Activated CD4-positive, alpha-beta T cell treated with anti-CD3 and anti-CD28 coated beads, Interleukin-2, amount 10 ng/mL, durations not matched to agents 24 days and 14 days (primary cell): Measurements from ENCODE around the gene MMEL1. TPM values are rescaled to one million over a fixed set of nuclear protein-coding genes. Genes with fewer than 3 reads are reported as not detected.

ENCODE experiments used
- DNase-seq: peaks from one replicate; pipeline ENCODE4 v3.0.0; 2022
- H3K27ac Mint-ChIP-seq: one replicate; pipeline ENCODE4 v1.8.0; 2022; ENCODE audit warnings: mild to moderate bottlenecking, mixed read lengths
- H3K27me3 Mint-ChIP-seq: one replicate; pipeline ENCODE4 v1.8.0; 2022; ENCODE audit warnings: mixed read lengths
- H3K36me3 Mint-ChIP-seq: one replicate; pipeline ENCODE4 v1.8.0; 2022; ENCODE audit warnings: low read depth, mild to moderate bottlenecking, mixed read lengths
- H3K4me1 Mint-ChIP-seq: one replicate; pipeline ENCODE4 v1.8.0; 2021; ENCODE audit warnings: mixed read lengths
- H3K4me3 Mint-ChIP-seq: one replicate; pipeline ENCODE4 v1.8.0; 2022; ENCODE audit warnings: mild to moderate bottlenecking, moderate library complexity, mixed read lengths
- H3K9me3 Mint-ChIP-seq: one replicate; pipeline ENCODE4 v1.8.0; 2021; ENCODE audit warnings: mixed read lengths
- intact Hi-C: fragments of 100-400 bp; cut with micrococcal nuclease; formaldehyde crosslinking; loops from one replicate; pipeline ENCODE4 v1.15.1; 2023
- total RNA-seq: library from RNA; stranded (reverse); gene quantifications from 2 replicates; pipeline ENCODE4 v1.2.3, GENCODE V29; 2022

The MMEL1 gene
- total RNA-seq, 1 donor from 2014 or later: 0.54 TPM

DNA sequence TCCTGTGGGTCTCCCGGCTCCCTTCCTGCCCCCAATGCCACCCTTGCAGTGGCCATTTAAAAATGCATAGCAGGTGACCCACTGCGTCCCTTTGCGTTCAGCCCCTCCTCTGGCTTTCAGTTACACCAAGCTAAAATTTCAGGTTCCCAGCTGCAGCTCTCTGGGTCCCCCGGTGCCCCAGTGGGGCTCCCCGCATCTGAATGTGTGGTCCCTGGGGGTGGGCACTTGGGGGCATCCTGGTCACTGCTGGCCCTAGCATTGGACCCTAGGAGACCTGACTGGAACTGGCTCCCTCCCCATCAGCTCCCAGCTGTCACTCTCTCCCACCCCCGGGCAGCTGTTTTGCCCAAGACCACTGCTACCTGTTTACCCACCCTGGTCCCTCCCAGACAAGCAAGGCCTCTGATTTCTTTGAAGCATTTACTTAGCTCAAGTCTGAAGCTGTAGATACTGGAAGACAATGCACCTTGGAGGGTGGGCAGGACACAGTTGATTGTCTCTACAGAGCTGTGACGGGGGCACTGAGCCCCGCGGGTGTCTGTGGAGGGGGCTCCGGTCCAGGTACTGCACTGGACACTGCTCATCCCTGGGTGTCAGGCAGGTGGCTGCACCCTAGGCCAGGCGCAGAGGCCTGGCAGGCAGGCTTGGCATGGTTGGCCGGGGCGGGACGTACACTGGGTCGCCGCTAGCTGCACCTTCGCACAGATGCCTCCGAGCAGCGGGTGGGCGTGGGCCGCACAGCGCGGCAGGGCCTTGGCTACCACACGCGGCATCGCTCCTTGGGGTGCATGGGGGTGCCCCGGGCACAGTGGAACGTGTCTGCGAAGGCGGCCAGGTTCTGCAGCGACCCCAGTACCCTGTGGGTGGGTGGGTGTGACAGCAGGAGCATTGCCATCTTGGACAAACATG, 42.3 kb downstream of the MMEL1 start:
- Mint-ChIP-seq H3K27ac (no peak overlapping the region), H3K4me1 (peaks cover 2% of the 10 kb centered on the region), H3K27me3 (no peaks in the 10 kb centered on the region), H3K4me3 (no peak overlapping the region), H3K36me3 (peaks cover 9% of the 10 kb centered on the region), H3K9me3 (no peaks in the 10 kb centered on the region)
- no peak for DNase-seq
- intact Hi-C loops: no loop called here

DNA sequence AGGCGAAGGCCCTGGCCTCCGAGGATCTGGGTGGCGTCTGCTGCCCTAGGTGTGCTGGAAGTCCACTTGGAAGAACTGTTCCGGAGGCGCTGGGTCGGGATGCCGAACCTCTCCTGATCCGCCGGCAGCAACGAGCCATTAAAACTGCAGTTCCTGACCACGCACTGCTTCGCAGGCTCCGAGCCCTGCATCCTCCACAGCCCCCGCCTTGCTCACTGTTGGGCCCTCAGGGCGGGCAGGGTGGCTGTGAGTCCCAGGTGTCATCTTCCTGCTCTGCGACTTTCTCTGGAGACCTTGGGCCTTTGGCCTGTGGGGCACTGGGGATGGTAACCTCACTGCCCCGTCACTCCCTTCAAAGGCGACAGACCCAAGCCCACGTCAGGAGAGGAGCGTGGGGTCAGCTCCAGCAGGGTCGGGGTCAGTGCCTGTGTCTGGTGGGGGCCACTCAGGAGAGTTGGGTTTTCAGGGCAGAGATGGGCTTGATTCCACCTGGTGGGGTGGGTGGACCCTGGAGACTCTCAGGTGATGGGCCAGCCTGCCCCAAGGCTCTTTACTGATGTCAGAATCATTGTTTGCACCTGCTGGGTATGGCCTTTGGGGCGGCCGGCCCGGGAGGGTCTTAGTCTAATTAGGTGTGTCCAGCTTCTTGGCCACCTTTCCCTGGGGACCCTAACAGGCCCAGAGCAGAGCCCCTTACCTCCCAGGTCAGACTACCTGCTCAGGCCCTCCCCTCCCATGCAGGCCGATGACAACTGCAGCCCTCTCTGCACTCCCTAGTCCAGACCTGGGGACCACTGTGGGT, 43.2 kb downstream of the MMEL1 start:
- no peaks in the 10 kb centered on the region for H3K27me3 Mint-ChIP-seq
- no peak for DNase-seq
- H3K27ac Mint-ChIP-seq: no peak overlapping the region
- peaks cover 10% of the 10 kb centered on the region for H3K4me1 Mint-ChIP-seq
- intact Hi-C loops: loop anchor here (5.0 to 10.0 kb wide), 3 partner anchors 177 to 672 kb away; partner anchors contain the start of genes CALML6, PEX10 and TMEM52
- H3K4me3 Mint-ChIP-seq: peak overlapping the region; percentile 15
- H3K9me3 Mint-ChIP-seq: no peaks in the 10 kb centered on the region
- peaks cover 11% of the 10 kb centered on the region for H3K36me3 Mint-ChIP-seq

DNA sequence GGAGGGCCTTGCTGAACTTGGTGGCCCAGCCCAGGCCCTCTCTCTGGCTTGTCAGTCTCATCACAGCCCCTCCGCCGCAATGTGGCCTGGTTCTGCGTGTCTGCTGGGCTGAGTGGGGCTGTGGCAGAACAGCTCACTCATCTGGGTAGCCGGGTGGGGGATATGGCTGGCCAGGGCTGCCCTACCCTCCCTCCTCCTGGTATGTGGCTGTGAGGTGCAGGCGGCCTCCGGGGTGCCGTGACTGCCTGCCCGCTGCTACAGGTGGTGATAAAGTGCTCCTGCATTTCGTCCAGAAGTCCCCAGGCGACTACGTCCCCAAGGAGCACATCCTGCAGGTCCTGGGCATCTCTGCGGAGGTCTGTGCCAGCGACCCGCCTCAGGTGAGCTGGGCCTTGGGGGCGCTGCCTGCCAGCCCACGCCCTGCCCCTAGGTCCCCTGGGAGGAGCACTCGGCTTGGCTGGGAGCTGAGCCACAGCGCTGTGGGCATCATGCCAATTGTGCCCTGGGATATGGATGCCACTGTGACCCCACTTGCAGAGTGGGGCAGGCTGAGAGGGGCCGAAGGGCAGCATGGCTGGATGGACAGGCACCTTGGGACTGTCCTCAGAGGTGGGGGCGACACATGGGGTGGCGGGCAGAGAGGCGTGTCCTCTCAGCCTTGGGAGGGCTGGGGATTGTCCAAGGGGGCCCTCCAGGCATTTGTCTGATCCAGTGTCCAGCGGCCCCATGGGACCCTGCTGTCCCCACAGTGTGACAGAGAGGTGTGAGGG, 44.0 kb downstream of the MMEL1 start:
- no peak overlapping the region for H3K27ac Mint-ChIP-seq
- intact Hi-C loops: loop anchor here (5.0 to 10.0 kb wide), 3 partner anchors 177 to 672 kb away; partner anchors contain the start of genes CALML6, PEX10 and TMEM52
- no peaks in the 10 kb centered on the region for H3K9me3 Mint-ChIP-seq
- no peaks in the 10 kb centered on the region for H3K27me3 Mint-ChIP-seq
- DNase-seq: no peak
- peaks cover 12% of the 10 kb centered on the region for H3K36me3 Mint-ChIP-seq
- H3K4me1 Mint-ChIP-seq: peaks cover 18% of the 10 kb centered on the region
- no peak overlapping the region for H3K4me3 Mint-ChIP-seq

DNA sequence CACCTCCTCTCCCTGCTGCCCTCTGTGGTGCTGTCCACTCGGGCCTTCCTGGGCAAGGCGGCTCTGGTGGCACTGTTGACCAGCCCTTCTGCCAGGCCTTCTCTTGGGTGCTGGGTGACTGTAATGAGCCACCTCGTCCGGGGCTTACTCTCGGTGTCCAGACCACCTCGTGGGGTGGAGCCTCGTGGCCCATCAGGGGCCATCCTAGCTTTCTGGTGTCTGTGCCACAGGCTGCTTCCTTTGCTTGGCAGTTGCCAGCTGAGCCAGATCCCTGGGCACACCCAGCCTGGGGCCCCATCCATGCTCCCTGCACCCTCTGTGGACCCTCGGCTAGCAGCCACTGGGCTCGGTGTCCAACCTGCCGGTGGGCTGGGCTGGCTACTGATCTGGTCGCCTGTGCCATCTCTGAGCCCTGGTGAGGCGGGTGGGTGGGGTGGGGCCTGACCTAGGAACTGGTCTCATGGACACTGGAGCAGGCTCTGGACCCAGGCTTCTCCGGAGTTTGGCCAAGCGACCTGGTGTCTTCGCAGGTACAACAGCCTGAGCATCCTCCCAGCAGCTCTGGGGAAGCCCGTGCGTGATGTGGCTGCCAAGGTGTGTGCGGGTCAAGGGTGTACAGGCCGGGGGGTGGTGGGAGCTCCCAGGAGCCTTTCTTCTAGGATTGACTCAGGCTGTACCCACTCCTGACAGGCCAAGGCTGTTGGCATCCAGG, 44.8 kb downstream of the MMEL1 start:
- no peak for DNase-seq
- Mint-ChIP-seq H3K4me3 (peak overlapping the region; percentile 93), H3K36me3 (peaks cover 12% of the 10 kb centered on the region), H3K27ac (no peak overlapping the region), H3K4me1 (peaks cover 26% of the 10 kb centered on the region), H3K9me3 (no peaks in the 10 kb centered on the region), H3K27me3 (no peaks in the 10 kb centered on the region)
- intact Hi-C loops: loop anchor here (5.0 to 10.0 kb wide), 3 partner anchors 176 to 671 kb away; partner anchors contain the start of genes CALML6, PEX10 and TMEM52

DNA sequence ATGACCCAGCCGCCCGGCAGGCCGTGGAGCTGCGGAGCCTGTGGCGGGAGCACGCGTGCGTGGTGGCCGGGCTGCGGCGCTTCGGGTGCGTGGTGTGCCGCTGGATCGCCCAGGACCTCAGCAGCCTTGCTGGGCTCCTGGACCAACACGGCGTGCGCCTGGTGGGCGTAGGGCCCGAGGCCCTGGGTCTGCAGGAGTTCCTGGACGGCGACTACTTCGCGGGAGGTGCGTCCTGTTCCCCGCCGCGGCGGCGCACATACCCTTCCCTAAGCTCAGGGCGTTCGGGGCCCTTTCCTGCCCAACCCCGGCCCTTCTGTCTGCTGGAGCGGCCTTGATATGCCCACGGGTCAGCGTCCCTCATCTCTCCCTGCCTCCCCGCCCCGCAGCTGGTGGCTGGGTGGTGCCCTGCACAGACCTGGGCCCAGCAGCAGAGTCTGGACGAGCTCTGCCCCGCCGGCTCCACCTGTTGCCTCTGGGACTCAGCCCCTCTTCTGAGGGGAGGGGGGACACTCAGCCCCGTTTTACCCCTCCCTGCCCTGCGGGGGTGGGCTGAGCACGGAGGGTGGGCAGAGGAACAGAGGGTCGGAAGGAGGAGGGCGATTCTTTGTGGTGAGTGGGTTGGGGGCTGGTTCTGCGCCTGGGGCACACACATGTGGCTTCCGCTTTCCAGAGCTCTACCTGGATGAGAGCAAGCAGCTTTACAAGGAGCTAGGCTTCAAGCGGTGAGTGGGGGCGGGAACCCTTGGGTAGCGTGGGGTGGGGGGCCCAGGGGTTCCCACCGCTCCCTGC, 45.6 kb downstream of the MMEL1 start:
- DNase-seq: no peak
- Mint-ChIP-seq H3K27me3 (no peaks in the 10 kb centered on the region), H3K9me3 (no peaks in the 10 kb centered on the region), H3K4me3 (peak overlapping the region; percentile 93), H3K27ac (peak overlapping the region; percentile 48), H3K4me1 (peaks cover 28% of the 10 kb centered on the region), H3K36me3 (peaks cover 12% of the 10 kb centered on the region)
- intact Hi-C loops: loop anchor here (5.0 to 10.0 kb wide), 3 partner anchors 175 to 670 kb away; partner anchors contain the start of genes CALML6, PEX10 and TMEM52

DNA sequence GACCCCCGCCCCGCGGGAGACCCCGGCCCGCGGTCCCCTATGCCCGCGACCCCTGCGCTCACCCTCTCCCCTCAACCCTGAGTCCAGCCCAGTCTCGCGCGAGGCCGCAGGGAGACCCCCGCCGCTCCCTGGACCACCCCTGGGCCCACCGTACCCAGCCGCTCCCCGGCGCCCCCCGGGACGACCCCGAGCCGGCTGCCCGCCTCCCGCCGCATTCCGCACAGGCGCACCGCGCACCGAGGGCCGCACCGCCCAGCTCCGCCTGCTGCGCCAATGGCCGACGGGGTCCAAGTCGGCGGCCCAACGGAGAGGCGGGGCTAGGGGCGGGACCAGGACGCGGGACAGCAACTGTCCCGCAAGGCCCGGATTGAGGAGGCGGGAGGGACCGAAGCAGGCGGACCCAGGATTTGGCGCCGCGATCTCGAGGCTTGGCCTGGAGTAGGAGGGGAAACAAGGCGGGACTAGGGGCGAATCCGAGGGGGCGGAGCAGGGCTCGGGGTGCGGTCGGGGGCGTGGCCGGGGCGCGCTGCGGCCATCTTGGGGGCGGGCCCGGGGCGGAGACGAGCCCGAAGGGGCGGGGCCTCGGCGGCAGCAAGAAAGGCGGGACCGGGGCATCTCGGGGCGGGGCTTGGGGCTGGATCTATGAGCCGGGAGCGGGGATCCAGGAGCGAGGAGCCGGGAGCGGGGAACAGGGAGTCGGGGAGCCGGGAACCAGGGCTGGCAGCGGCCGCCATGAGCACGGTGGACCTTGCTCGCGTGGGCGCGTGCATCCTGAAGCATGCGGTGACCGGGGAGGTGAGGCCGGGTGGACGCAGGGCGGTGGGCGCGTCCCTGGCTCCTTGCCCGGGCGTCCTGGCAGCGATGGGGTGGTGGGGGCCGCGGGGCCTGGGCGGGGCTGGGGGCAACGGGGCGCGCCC, 46.4 kb downstream of the MMEL1 start, which contains the start of gene PRXL2B:
TSS of gene PRXL2B (plus strand) at position 624 of the 917 bp plus-strand sequence. CDS start at position 733, 109 bp downstream.
- H3K4me1 Mint-ChIP-seq: peaks cover 36% of the 10 kb centered on the region
- H3K4me3 Mint-ChIP-seq: peak within 1 kb of the TSS; percentile 93
- H3K9me3 Mint-ChIP-seq: peaks cover 3% of the 10 kb centered on the region
- no peaks in the 10 kb centered on the region for H3K27me3 Mint-ChIP-seq
- H3K36me3 Mint-ChIP-seq: peaks cover 15% of the 10 kb centered on the region
- DNase-seq: peak; percentile 100
- peak within 1 kb of the TSS; percentile 95 for H3K27ac Mint-ChIP-seq
- intact Hi-C loops: loop anchor here (1.0 to 10.0 kb wide), 6 partner anchors 38 to 669 kb away; partner anchors contain the start of genes CALML6, PANK4, PEX10 and TMEM52

DNA sequence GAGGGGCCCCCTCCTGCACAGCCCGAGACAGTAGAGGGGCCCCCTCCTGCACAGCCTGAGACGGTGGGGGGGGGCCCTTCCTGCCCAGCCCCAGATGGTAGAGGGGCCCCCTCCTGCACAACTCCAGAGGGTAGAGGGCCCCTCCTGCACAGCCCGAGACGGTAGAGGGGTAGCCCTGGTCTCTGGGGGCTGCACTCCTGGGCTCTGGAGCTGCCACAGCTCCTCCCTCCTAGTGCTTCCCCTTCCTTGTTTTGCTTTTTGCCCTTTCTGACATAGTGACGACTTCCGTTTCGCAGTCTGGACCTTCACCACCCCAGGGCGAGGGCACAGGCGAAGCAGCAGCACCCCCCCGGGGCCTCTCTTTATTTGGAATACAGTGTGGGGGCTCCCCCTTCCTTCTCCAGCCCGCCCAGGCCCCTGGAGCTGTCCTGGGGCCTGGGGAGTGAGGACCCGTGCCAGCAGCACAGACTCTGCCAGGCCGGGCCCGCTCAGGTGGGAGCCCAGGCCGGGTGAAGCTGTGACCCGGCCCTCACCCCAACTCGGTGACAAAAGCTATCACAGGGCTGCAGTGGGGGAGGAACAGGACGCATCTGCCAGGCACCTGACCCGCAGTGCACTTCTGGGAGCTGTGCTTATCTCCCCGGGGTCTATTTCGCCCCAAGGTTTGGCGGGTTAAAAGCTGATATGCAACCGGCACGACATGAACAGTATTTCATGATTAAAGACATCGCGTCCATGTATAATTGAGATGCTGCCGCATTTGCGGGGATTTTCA, 47.3 kb downstream of the MMEL1 start:
- Mint-ChIP-seq H3K9me3 (peaks cover 3% of the 10 kb centered on the region), H3K27ac (peak overlapping the region; percentile 95), H3K4me1 (peaks cover 43% of the 10 kb centered on the region), H3K36me3 (peaks cover 15% of the 10 kb centered on the region), H3K27me3 (no peaks in the 10 kb centered on the region), H3K4me3 (peak overlapping the region; percentile 93)
- intact Hi-C loops: loop anchor here (1.0 to 10.0 kb wide), 7 partner anchors 29 to 668 kb away; partner anchors contain the start of genes CALML6, PANK4, PEX10 and TMEM52
- peak; percentile 91 for DNase-seq

DNA sequence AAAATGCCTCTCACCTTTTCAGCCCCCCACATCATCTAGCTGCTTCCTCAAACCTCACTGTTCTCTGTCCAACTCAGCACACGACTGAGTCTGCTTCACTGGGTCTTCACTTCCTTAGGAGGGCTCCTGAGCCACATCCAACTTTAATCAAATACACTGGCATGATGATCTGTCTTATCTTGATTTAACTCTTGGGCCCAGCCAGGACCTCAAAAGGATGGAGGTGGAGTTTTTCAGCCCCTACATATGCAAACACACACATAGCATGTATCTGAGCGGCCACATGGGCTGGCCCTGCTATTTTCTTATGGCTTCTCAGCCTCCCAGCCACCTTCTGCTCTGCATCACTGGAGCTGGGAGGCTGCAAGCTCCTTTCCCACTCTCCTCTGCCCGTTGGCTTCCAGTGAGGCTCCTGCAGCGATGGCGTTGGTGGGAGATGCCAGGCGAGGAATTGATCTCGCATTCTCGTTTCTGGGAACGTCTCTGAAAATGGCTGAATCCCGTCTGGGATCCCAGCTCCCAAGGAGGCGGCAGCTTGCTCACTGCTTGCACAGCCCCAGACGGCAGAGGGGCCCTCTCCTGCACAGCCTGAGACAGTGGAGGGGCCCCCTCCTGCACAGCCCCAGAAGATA, 48.0 kb downstream of the MMEL1 start:
- intact Hi-C loops: loop anchor here (1.0 to 10.0 kb wide), 4 partner anchors 29 to 668 kb away; partner anchors contain the start of genes CALML6, PEX10, TMEM52 and TNFRSF14
- DNase-seq: no peak
- Mint-ChIP-seq H3K4me3 (peak overlapping the region; percentile 93), H3K27ac (peak overlapping the region; percentile 95), H3K36me3 (peaks cover 13% of the 10 kb centered on the region), H3K27me3 (no peaks in the 10 kb centered on the region), H3K4me1 (peaks cover 47% of the 10 kb centered on the region), H3K9me3 (peaks cover 3% of the 10 kb centered on the region)

DNA sequence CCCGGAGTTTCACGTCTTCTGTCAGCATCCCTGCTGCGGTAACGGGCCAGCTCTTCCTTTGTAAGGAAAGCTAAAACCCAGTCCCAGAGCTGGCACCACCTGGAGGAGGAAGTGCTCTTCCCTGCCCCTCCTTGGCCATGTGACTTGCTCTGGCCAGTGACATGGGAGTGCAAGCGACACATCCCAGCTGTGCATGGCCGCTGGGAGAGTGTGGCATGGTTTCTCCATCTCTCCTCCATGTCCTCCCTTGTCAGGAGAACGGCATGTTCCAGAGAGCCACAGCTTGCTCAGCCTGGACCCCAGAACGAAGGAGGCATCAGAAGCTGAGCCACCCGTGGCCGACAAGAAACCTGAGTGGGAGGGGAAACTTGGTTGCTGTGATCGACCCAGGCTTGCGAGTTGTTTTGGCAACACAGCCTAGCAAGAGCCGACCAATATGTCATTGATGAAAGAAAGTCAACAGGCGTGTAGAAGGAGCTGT, 48.9 kb downstream of the MMEL1 start:
- Mint-ChIP-seq H3K9me3 (peaks cover 6% of the 10 kb centered on the region), H3K36me3 (peaks cover 10% of the 10 kb centered on the region), H3K4me1 (peaks cover 51% of the 10 kb centered on the region), H3K4me3 (peak overlapping the region; percentile 93), H3K27ac (peak overlapping the region; percentile 95), H3K27me3 (no peaks in the 10 kb centered on the region)
- peak; percentile 79 for DNase-seq
- intact Hi-C loops: loop anchor here (10.0 kb wide), 1 partner anchor 289 kb away; no protein-coding TSS in a partner anchor

DNA sequence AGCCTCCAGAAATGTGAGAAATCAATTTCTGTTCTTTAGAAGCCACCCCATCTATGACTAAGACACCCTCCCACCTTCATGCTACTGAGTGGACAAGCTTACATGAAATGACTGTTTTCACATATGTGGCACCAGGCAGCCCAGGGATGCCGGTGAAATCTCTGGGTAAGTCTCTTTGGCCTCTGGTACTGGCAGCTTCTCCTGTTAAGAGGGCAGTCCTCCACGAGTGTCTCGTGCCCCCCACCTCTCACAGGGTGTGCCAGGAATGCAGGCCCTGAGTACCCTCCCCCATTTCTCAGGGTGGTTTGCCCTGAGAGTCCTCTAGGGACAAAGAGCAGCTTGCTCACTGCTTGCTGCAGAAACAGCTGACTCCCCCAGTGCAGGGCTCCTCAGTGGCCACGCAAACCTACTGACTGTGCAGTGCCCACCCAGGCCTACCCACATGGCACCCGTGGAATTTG, 49.5 kb downstream of the MMEL1 start:
- intact Hi-C loops: loop anchor here (10.0 kb wide), 1 partner anchor 289 kb away; no protein-coding TSS in a partner anchor
- H3K9me3 Mint-ChIP-seq: peaks cover 8% of the 10 kb centered on the region
- peaks cover 13% of the 10 kb centered on the region for H3K36me3 Mint-ChIP-seq
- peaks cover 57% of the 10 kb centered on the region for H3K4me1 Mint-ChIP-seq
- H3K27ac Mint-ChIP-seq: peak overlapping the region; percentile 95
- DNase-seq: no peak
- peak overlapping the region; percentile 93 for H3K4me3 Mint-ChIP-seq
- H3K27me3 Mint-ChIP-seq: no peaks in the 10 kb centered on the region
